GM18526 (cell line): ENCODE data around the gene TELO2.

Experiments used
- POLR2A ChIP-seq: IDR thresholded peaks from 3 replicates; pipeline ENCODE4 v1.6.1; 2011; ENCODE audit not compliant: insufficient read length; ENCODE audit errors: extremely low read depth

TELO2 gene

DNA sequence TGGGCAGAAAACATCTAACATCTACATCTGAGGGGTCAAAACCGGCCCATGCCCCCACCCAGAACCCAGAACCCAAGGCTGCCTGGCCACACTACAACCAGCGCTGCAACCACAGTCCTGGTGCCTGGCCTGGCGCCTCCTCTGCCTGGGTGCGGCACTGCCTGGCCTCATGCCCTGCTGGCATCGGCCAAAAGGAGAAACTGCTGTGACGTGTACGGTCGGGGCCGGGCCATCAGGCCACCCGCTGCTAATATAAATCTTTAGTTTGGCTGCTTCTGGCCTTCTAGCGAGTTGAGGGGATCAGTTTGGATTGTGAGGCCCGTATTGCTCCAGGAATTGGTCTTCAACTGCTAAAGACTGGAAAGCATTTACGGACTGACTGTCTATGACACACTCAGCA, 63.1 kb downstream of the TELO2 start:
- no peak for TF ChIP-seq POLR2A

DNA sequence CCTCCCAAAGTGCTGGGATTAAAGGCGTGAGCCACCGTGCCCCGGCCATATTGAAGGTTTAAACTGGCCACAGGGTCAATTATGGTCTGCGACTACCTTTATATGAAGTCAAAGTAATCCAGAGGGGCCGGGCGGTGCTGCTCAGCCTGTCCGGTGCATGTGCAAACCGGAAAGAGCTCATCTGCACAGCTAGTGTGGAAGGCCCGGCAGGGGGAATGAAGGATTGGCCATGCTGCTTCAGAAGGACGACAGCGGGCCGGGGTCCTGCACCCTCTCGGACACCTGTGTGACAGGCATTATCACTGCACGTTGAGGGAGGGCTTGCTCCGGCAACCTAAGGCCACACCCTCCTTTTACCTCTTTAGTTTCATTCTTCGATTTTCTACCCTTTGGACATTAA, 63.9 kb downstream of the TELO2 start:
- TF ChIP-seq POLR2A, result no peak

DNA sequence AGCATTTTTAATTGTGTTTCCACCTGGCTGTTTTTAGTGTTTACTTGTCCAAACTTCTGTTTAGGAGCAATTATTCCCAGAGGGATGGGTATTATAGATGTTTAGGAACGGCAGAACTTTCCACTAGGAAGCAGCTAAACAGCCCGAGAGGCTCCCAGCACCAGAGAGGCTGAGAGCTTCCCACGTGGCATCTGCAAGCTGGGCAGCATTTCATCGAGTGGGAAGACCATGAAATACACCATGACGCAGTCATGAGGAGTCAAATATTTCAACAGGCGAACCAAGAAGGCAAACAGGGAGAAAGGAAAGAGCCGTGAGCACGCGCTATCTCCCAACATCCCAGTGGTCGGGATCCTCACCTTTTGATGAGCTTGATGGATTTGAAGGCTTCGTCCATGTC, 64.4 kb downstream of the TELO2 start:
- TF ChIP-seq POLR2A, result no peak

GRCh38 chr16:1559446-1559975, 66.4 kb downstream of the TELO2 start:
- no peak for TF ChIP-seq POLR2A
